AG04449 (cell line): Measurements from ENCODE around the gene VGLL4.
A peak's percentile ranks its signal among the peaks of the same experiment; 100 is the strongest.
"Not testable (repeated sequence)": the region's sequence is repeated elsewhere in the genome, so short reads cannot be mapped to it uniquely, and the experiment has no call there.

ENCODE experiments used
- CTCF ChIA-PET: fragments of 350-600 bp; formaldehyde crosslinking; extraction: SDS; loops from one replicate; lab custom pipeline; 2021; ENCODE audit warnings: antibody characterized with exemption; lab: Yijun Ruan, JAX
- POLR2A ChIA-PET: fragments of 400-600, 350-600 bp; formaldehyde crosslinking; extraction: SDS; loops from one replicate; lab custom pipeline; 2020; ENCODE audit warnings: antibody characterized with exemption, inconsistent platforms; lab: Yijun Ruan, JAX
- DNase-seq: peaks from one replicate; pipeline ENCODE4 v3.0.0-alpha.2; 2010; ENCODE audit warnings: low read depth, low spot score
- H3K4me3 ChIP-seq: 2 replicates; pipeline ENCODE4 v1.5.1; 2011; ENCODE audit warnings: low read depth, mild to moderate bottlenecking, control low read depth, low read length
- TF ChIP-seq, protein P1 (sequence below): IDR thresholded peaks from one replicate; pipeline ENCODE4 v1.5.1; 2011; ENCODE audit warnings: mild to moderate bottlenecking, moderate library complexity, low read length, control low read depth, inconsistent platforms; ENCODE audit not compliant: insufficient read depth; ENCODE audit errors: missing control alignments

VGLL4 gene

DNA sequence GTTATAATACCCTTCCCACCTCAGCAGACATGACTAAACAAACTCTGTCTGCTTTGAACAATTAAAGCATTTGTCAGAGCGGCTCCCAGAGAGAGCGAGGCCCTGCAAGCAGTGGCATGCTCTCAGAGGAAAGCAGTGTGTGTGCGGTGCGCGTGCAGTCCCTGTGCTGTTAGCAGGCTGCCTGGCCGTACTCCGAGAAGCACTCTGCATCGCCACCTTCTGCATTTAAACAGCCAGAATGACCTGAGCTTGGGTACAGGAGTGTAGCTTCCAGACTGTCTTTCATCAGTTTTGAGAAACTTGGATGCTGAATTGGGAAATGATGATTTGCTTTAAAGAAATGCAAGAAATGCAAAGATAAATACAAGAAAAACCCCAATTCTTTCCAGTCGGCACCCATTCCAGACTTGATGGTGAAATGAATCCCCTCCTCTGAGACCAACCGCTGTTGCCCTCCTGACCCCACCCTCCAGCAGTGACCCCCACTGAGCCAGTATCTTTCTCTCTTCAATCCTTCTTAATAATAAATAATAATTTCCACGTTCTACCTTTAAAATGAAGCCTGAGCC lies 113.5 kb downstream of the VGLL4 start:
- CTCF ChIA-PET = interaction anchor here (1.6 kb wide), 1 partner anchor 149 kb away, joined by 3 read pairs; no protein-coding TSS in a partner anchor
- DNase-seq = peak; percentile 98
- TF ChIP-seq, protein P1, sequence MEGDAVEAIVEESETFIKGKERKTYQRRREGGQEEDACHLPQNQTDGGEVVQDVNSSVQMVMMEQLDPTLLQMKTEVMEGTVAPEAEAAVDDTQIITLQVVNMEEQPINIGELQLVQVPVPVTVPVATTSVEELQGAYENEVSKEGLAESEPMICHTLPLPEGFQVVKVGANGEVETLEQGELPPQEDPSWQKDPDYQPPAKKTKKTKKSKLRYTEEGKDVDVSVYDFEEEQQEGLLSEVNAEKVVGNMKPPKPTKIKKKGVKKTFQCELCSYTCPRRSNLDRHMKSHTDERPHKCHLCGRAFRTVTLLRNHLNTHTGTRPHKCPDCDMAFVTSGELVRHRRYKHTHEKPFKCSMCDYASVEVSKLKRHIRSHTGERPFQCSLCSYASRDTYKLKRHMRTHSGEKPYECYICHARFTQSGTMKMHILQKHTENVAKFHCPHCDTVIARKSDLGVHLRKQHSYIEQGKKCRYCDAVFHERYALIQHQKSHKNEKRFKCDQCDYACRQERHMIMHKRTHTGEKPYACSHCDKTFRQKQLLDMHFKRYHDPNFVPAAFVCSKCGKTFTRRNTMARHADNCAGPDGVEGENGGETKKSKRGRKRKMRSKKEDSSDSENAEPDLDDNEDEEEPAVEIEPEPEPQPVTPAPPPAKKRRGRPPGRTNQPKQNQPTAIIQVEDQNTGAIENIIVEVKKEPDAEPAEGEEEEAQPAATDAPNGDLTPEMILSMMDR = peak; percentile 50
- POLR2A ChIA-PET = interaction anchor here (1.0 kb wide), 1 partner anchor 292 kb away, joined by 3 read pairs; no protein-coding TSS in a partner anchor
- H3K4me3 ChIP-seq = no peak overlapping the region

DNA sequence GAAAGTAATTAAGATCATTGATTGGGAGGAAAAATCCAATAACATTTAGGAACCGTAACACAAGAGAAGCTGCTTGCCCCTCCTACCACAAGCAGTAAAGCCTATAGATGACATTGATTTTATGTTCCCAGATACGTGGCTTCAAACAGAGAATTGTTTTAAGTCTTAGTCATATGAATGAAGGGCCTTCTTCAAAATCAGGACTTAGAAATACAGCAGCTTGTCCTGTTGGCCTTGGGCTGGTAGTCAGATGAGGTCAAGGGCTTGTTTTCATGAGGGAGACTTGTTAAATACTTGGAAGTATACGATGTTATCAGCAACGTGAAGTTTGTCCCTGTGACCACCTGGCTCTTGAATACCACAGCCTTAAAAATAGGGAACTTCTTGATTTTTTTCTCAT lies 114.4 kb downstream of the VGLL4 start:
- ChIA-PET POLR2A (no interaction called here), CTCF (interaction anchor here (1.6 kb wide), 1 partner anchor 148 kb away, joined by 3 read pairs; no protein-coding TSS in a partner anchor)
- TF ChIP-seq, protein P1 = no peak
- no peak for DNase-seq
- no peak overlapping the region for H3K4me3 ChIP-seq

DNA sequence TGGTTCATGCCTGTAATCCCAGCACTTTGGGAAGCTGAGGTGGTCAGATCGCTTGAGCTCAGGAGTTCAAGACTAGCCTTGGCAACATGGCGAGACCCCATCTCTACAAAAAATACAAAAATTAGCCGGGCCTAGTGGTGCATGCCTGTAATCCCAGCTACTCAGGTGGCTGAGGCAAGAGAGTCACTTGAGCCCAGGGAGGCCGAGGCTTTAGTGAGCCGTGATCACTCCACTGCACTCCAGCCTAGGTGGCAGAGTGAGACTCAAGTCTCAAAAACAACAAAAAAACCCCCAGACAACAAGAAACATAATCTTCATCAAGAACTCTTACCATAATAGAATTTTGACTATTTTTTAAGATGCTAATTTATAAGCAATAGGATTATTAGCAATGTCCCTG lies 117.6 kb downstream of the VGLL4 start:
- POLR2A ChIA-PET, H3K4me3 ChIP-seq, DNase-seq: not testable (repeated sequence)
- CTCF ChIA-PET = interaction anchor here (1.1 kb wide), 1 partner anchor 146 kb away, joined by 3 read pairs; no protein-coding TSS in a partner anchor

DNA sequence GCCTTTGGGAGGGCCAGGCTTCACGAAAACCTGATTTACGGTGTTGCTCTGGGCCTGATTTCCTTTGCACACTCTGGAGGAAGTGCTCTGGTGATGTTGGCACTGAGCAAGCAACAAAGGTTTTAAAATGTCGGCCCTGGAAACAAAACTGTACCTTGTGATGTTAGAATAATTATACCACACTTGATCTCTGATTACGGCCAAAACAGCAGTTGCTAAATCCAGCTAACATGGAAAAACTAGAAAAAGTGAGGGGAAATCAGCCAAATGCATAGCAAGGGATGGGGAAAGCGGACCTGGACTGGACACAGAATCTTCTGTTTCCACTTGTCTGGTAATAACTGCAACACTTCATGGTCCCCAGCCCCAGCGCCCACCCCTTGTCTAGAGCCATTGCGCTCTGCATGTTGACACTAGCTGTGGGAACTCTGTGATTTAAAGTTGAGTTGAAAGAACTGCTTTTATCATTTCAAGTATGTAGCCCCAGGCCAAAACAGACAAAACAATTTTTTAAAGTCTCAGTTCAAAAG lies 120.1 kb downstream of the VGLL4 start:
- no peak for DNase-seq
- TF ChIP-seq, protein P1 = no peak
- CTCF ChIA-PET = interaction anchor here (1.0 kb wide), 1 partner anchor 144 kb away, joined by 5 read pairs; no protein-coding TSS in a partner anchor
- H3K4me3 ChIP-seq = no peak overlapping the region
- POLR2A ChIA-PET = no interaction called here

DNA sequence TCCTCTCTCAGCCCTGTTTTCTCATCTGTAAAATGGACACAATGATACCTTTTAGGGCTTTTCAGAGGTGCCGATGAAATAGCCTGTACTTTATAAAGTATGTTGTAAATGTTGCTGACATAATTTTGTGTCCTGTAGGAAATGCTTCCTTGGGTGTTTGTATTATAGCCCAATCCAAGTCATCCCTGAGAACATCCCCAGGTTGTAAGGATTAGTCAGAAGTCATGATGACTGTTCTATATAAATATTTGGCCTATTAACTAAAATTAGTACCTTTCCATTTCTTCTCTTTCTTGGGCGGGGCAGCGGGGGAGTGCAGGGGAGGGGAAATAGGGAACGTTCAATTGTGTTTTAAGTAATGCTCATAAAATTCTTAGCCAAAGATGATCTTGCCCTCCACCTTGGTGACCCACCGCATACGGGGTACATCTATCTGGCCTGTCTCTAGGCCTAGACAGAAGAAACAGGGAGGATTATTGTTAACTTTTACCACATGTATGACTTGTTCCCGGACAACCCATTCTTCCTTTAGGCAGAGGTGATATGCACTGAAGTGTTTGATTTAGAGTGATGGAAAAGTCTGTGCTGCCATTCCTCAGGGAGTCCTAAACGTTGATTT lies 120.7 kb downstream of the VGLL4 start:
- no peak for DNase-seq
- H3K4me3 ChIP-seq = no peak overlapping the region
- ChIA-PET CTCF (interaction anchor here (0.7 to 1.1 kb wide), 2 partner anchors 9 to 144 kb away, joined by 3 read pairs; no protein-coding TSS in a partner anchor), POLR2A (no interaction called here)
- TF ChIP-seq, protein P1 = no peak

DNA sequence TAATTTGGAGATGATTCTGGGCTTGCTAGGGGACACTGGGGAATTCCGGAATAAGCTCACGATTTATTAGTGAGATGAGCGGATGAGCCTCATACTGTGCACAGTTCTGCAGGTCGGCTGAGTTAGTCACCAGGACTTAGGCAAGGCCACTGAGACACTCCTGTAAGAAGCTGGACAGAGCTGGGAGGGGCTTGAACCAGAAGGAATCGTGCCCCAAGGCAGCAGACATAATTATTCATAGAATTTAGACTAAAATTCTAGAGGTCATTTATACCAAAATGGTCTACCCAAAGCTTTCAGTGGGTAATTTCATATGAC lies 121.4 kb downstream of the VGLL4 start:
- ChIA-PET POLR2A (no interaction called here), CTCF (interaction anchor here (0.7 to 1.1 kb wide), 2 partner anchors 8 to 143 kb away, joined by 3 read pairs; no protein-coding TSS in a partner anchor)
- DNase-seq = no peak
- TF ChIP-seq, protein P1 = no peak
- H3K4me3 ChIP-seq = no peak overlapping the region
